GM12875 (cell line): ENCODE data around the gene NR5A2.
A peak's percentile ranks its signal among the peaks of the same experiment; 100 is the strongest.

Experiments
- H3K4me3 ChIP-seq: one replicate; pipeline ENCODE4 v1.5.1; 2011; ENCODE audit warnings: low read depth, low read length, control low read depth
- CTCF ChIP-seq: IDR thresholded peaks from 2 replicates; pipeline ENCODE4 v1.5.1; 2011; ENCODE audit warnings: low read depth, mild to moderate bottlenecking, control low read depth, inconsistent platforms, low read length, moderate library complexity, borderline replicate concordance; ENCODE audit not compliant: insufficient read depth

The NR5A2 gene

GRCh38 chr1:200005165-200005564 lies 22.3 kb upstream of the NR5A2 start:
- no peak overlapping the region for H3K4me3 ChIP-seq
- no peak for TF ChIP-seq CTCF

- TF ChIP-seq CTCF = no peak
- H3K4me3 ChIP-seq = no peak overlapping the region
These were observed 20.8 kb upstream of the NR5A2 start for GRCh38 chr1:200006711-200007110.

- TF ChIP-seq CTCF = no peak
- H3K4me3 ChIP-seq = no peak overlapping the region
These were observed 11.7 kb upstream of the NR5A2 start for GRCh38 chr1:200015811-200016210.

- H3K4me3 ChIP-seq = no peak overlapping the region
- no peak for TF ChIP-seq CTCF
These were observed 5.8 kb upstream of the NR5A2 start for GRCh38 chr1:200021577-200022238.

GRCh38 chr1:200022239-200022804 lies 5.2 kb upstream of the NR5A2 start:
- H3K4me3 ChIP-seq = no peak overlapping the region
- TF ChIP-seq CTCF = no peak

GRCh38 chr1:200028586-200029034 lies 1.1 kb downstream of the NR5A2 start:
- TF ChIP-seq CTCF = no peak
- H3K4me3 ChIP-seq = peak overlapping the region; percentile 24
